Endothelial cell of hepatic sinusoid (primary cell): ENCODE data around the gene RAB11FIP5.

Experiments used
- in situ Hi-C: cut with HindIII; loops from 2 replicates; pipeline ENCODE4 v1.10.0; 2017; ENCODE audit warnings: low sequenced_read_pairs

Gene RAB11FIP5

DNA sequence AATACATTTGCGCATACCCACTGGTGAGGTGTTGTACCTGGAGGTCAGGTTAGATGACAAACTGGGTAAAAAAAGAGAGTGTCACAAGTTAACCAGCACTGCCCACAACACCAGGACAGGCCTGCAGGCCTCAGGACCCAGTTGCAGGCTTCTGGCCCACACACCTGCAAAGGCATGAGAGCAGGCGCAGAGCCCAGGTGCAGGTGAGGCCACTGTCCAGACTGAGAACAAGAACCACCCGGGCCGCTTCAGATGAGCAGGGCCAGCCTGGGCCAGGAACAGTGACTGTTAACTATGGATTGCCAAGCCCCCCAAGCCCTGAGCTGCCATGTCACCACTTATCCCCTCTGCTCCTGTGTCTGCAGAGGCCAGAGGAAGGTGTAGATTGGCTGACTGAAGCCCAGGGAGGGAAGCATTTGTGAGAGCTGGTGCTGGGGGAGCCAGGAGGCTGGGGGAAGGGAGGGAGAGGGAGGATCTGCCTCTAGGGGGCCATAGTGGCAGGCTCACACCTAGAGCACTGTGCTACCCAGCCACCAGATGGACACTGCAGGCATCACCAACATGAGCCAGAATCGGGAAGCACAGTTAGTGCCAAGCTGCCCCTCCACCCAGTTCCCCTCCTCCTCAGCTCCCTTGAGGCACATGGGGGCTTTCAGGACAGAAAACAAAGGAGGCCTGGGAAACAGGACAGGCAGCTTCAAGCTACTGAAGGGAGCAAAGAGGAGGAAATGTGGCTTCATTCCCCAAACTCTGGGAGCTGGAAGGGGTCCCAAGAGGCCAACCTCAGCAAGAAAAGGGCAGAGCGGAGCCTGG is 76.6 kb downstream of the RAB11FIP5 start:
- in situ Hi-C loops = no loop called here

DNA sequence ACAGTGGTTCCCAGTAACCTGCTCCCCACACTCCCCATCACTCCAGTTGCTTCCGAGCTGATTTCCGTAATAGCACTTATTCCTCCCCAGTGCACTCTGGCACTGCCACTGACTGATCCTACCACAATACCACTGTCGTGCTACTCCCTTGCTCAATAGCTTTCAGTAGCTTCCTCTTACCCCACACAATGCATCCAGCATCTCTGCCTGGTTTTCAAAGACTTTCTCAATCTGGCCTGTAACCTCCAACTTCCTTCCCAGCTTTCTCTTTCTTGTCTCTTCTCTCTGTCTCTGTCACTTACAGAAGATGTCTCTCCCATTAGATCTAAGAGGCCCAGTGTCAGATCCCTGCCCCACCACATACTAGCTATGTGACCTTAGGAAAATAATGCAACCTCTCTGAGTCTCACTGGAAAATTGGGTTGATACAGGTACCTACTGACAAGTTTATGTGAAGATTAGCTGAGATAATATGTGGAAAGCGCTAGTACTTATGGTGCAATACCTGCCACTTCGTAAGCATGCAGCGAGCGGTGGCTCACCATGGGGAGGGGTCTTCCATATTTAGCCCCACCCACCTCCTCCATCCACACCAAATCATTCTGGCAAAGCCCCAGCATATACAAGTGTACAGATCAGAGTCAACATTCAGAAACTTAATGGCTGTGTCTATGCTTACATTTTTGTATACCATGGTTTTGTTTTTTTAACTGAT is 77.9 kb downstream of the RAB11FIP5 start:
- in situ Hi-C loops = no loop called here

DNA sequence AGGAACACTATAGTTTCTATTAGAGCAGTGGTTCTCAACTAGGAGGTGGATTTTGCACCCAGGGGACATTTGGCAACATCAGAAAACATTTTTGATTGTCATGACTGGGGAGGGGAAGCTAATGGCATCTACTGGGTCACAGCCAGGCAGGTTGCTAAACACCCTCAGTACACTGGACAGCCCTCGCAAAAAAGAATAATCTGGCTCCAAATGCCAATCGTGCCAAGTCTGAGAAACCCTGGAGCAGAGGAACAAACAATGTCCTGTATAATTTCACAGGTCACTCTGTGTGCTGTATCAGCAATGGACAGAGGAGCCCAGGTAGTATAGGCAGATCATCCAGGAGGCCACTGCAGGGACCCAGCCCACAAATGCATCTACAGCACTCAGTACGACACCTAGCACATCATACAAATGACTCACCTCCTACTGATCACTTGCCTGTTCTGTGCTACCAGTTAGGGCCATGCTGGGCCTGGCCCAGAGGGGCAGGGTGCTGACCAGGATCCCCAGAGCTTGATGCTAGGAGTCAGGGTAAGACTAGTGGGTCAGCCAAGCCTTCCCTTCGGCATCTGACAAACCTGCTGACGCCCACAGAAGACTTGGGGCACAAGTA is 78.9 kb downstream of the RAB11FIP5 start:
- in situ Hi-C loops = no loop called here

DNA sequence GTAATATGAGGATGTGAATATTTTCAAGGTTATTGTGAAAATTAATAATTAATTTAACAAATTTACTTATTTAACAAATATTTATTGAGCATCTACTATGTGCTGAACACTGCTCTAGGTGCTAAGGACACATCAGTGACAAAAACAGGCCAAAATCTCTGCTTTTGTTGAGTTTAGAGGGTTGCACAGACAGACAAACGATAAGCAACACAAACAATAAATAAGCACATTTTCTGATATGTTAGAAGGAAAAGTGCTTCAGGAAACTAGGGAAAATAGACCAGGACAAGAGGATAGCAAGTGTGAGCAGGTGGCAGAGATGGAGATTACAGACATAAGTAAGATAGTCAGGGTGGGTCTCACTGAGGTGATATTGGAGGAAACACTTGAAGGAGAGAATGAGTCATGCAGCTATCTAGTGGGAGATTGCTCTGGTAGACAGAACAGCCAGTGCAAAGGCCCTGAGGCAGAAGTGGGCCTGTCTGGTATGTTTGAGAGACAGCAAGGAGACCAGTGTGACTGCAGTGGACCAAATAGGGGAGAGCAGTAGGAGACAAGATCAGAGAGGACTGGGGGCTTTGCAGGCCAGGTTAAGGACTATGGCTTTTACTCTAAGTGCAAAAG is 79.5 kb downstream of the RAB11FIP5 start:
- in situ Hi-C loops = no loop called here

DNA sequence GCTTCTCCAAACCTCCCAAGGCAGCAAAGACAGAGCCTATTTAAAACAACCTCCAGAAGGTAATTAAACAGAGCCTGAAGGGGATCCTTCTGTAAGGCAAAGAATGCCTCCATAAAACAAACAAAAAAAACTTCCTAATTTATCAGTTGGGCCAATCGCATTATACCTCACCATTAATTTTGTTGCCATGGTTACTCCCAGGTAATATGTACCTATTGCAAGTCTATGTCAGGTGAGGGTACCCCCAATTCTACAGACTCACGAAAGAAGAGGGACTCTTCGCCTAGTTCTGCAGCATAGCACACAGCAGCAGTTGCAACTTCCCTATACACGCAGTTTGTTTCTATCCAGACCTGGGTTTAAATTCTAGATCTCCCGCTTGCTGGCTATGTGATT is 80.0 kb downstream of the RAB11FIP5 start:
- in situ Hi-C loops = no loop called here

DNA sequence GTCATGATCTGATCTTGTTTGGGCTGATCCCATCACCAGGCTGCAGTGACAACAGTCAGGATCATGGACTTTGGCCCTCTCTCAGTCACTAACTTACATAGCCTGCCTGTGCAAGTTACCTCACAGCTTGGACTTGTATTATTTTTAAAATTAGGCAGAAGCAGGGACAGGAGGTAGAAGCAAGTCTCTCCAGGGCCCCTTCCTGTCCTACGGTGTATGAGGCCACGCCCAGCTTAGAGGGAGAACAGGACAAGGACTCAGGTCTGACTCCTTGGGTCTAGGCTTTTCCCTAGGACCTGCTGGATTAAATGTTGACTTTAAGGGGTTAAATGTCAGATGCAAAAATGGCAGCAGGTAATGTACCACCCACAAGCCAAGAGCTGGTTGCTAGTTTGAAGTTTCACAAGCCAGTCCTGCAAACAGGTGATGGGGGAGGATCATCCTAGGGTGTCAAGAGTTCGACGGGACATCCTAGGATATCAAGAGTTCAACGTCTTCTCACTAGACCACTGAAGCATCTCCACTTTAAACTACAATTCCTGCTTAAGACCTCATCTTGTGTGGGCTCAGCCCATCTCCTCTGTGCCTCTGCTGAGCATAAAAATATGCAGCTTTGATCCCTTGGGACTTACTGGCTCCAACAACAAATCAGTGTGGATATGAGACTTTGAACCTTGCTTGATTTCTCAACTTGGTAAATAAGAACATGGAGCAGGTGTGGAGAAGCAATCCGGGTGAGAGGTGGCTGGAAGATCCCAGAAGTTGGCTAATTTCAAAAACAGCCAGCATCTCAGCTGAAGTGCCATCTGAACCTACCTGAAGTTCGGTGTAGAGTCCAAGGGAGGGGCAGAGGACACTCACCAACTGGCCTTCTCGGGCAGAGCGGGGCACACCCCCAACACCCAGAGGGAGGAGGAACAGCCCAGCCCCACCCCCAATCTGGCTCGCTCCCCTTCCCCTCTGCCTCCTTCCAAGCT is 80.7 kb downstream of the RAB11FIP5 start:
- in situ Hi-C loops = no loop called here

DNA sequence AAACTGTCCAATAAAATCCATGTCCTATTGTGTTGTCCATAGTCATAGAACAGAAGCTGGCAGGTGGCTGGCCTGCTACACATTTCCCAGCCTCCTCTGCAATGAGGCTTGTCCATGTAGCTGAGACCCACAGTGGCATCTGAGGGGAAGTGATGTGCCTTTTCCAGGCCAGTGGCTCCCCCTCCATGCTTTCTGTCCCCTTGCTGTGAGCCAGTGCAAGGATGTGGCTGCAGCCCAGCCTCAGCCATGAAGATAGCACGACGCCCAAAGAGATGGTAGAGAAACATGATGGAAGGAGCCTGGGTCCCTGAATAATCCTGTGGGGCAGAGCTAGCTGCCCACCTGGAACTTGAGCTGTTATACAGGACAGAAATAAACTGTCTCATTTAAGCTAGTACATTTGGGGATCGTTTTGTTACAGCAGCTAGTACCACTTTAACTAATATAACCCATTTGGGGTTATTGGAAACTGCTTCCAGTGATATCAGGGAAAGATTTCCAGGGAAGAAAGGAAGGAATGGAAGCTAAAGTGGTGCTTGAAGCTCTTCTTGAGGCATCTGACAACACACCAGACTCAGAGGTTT is 81.6 kb downstream of the RAB11FIP5 start:
- in situ Hi-C loops = no loop called here

DNA sequence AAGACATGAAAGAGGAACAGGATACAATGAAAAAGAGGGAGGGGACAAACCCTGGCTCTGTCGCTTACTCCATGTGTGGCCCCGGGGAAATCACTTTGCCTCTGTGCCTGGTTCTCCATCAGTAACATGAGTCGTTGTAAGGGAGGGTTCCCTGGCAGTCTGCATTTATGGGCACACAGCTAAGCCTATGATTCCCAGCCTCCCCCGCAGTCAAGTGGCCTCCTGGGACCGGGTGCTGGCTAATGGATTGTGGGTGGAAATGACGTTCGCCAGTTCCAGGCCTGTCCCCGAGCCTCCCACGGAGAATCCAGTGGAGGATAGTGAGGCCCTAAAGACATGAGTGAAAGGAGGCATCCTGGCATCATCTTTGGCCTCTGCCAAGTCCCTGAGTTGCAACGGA is 83.9 kb downstream of the RAB11FIP5 start:
- in situ Hi-C loops = no loop called here

DNA sequence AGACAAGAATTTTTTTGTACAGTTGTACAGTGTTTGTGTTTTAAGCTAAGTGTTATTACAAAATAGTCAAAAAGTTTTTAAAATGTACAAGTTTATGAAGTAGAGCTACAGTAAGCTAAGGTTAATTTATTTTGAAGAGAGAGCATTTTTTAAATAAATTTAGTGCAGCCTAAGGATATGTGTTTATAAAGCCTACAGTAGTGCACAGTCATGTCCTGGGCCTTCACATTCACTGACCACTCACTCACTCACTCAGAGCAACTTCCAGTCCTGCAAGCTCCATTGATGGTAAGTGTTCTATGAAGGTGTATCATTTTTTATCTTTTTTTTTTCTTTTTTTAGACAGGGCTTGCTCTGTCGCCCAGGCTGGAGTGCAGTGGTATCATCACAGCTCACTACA is 85.4 kb downstream of the RAB11FIP5 start:
- in situ Hi-C loops = no loop called here

DNA sequence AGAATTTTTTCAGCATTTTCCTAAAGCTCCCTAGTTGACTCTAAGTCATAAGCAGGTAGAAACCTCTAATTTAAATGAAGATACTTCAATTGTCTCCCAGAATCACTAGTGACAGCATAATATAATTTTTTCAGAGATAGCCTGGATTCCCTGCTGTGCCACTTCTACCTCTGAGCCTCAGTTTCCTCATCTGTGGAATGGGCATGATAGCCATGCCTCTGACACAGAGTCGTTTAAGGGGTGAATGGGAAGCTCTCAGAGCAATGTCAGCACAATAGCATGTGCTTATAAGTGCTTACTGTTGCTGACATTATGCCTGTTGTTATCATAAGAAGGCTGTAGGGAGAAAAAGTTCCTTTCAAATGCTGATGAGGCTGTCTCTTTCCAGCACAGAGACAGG is 89.3 kb downstream of the RAB11FIP5 start:
- in situ Hi-C loops = no loop called here
